Keratinocyte (primary cell): ENCODE measurements around the gene CDC20B.

Experiments
- EZH2 ChIP-seq: IDR thresholded peaks from one replicate; pipeline ENCODE4 v1.6.1; 2012; ENCODE audit warnings: inconsistent platforms, mild to moderate bottlenecking, low read length, moderate library complexity
- TF ChIP-seq, protein P1 (sequence below), 3 experiments: IDR thresholded peaks in 1 of 3; conservative IDR thresholded peaks in 1 of 3; optimal IDR thresholded peaks in 1 of 3; 2 replicates in 2 of 3; 3 replicates in 1 of 3; pipeline versions ENCODE3 to v1.5.1; 2011; ENCODE audit warnings: low read length in 3 of 3, mild to moderate bottlenecking in 3 of 3, moderate library complexity in 2 of 3, control low read depth in 1 of 3, inconsistent platforms in 1 of 3; ENCODE audit not compliant: insufficient read depth in 2 of 3; ENCODE audit errors: extremely low read depth in 1 of 3

DNA sequence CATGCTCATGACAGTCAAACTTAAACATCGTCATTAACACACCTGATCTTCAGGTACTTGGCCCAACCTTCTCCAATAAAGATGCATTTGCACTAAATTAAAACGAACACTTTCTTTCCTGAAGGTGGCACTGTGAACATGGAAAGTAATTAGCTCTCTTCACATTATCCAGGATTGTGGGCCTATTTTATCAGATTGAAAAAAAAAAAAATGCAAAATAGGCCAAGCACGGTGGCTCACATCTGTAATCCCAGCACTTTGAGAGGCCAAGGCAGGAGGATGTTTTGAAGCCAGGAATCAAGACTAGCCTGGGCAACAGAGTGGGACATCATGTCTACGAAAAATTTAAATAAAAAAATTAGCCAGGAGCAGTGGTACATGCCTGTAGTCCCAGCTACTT lies 14.4 kb upstream of the CDC20B start:
- TF ChIP-seq, protein P1, sequence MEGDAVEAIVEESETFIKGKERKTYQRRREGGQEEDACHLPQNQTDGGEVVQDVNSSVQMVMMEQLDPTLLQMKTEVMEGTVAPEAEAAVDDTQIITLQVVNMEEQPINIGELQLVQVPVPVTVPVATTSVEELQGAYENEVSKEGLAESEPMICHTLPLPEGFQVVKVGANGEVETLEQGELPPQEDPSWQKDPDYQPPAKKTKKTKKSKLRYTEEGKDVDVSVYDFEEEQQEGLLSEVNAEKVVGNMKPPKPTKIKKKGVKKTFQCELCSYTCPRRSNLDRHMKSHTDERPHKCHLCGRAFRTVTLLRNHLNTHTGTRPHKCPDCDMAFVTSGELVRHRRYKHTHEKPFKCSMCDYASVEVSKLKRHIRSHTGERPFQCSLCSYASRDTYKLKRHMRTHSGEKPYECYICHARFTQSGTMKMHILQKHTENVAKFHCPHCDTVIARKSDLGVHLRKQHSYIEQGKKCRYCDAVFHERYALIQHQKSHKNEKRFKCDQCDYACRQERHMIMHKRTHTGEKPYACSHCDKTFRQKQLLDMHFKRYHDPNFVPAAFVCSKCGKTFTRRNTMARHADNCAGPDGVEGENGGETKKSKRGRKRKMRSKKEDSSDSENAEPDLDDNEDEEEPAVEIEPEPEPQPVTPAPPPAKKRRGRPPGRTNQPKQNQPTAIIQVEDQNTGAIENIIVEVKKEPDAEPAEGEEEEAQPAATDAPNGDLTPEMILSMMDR (optimal IDR thresholded peaks at IDR 0.05 in 1 of 3, IDR thresholded peaks at IDR 0.05 in 1 of 3, conservative IDR thresholded peaks at IDR 0.05 in 1 of 3; ENCODE audit: extremely low read depth in 1 of 3, insufficient read depth in 2 of 3, low read length in 3 of 3) = peak in 2 of 3 experiments; percentile 39 to 51
- no peak for TF ChIP-seq EZH2
